Right atrium auricular region (tissue), 2 donors: Measurements from ENCODE around the gene STAM. TPM values are rescaled to one million over a fixed set of nuclear protein-coding genes. Genes with fewer than 3 reads are reported as not detected.
"Not testable (repeated sequence)": the region's sequence is repeated elsewhere in the genome, so short reads cannot be mapped to it uniquely, and the experiment has no call there.

Experiments
- DNase-seq: peaks from one replicate; pipeline ENCODE4 v3.0.0-alpha.2; 2019; ENCODE audit warnings: low spot score
- H3K27ac ChIP-seq, 2 donors: fragments of 200-600 bp; sonication (generic); 1 replicate in 1 of 2; 2 replicates in 1 of 2; pipeline ENCODE4 v1.5.1; 2016 to 2019
- H3K27me3 ChIP-seq, 2 donors: fragments of 200-600 bp; sonication (generic); one replicate each; pipeline versions ENCODE4 v1.5.1 to v1.6.0; 2017 to 2019
- H3K36me3 ChIP-seq: fragments of 200-600 bp; sonication (generic); one replicate; pipeline ENCODE4 v1.5.1; 2016
- H3K4me1 ChIP-seq, 2 donors: fragments of 200-600 bp; sonication (generic); one replicate each; pipeline versions ENCODE4 v1.5.1 to v1.6.0; 2017 to 2019
- H3K4me3 ChIP-seq, 2 donors: fragments of 200-600 bp; sonication (generic); 1 replicate in 1 of 2; 2 replicates in 1 of 2; pipeline ENCODE4 v1.5.1; 2017 to 2019; ENCODE audit warnings: mild to moderate bottlenecking in 1 of 2, moderate library complexity in 1 of 2
- H3K9me3 ChIP-seq, 2 donors: fragments of 200-600 bp; sonication (generic); one replicate each; pipeline ENCODE4 v1.5.1; 2019
- total RNA-seq, 2 donors: library from RNA; depleted of rRNA; stranded (reverse); fragments of >200 nt; gene quantifications; one replicate each; pipeline ENCODE4 v1.1.0, GENCODE V29; 2016
- TF ChIP-seq, protein P1 (sequence below), 2 donors: fragments of 200-600 bp; sonication (generic); IDR thresholded peaks; one replicate each; pipeline ENCODE4 v1.5.1; 2019; ENCODE audit warnings: antibody characterized with exemption in 2 of 2

STAM gene
- total RNA-seq, 2 donors from 2014 or later: 28.9 to 38.0 TPM

DNA sequence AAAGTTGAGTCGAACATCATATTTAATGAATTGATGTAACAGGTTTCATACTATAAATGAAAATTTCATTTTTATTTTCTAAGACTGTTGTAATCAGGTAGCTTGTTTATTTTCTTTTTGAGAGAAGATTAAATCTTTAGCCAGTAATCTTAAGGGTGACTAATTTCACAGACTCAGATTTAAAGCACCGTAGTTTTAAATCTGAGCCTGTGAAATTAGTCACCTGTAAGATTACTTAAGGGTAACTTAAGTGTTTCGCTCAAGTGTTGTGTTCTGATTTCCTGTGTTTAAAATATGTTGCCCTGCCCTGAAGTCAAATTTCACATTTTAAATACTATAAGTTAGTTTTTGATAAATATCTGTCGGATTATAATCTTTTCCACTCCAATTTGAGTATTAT, 72.2 kb downstream of the STAM start:
- Histone ChIP-seq H3K4me1 (no peaks in the 10 kb centered on the region), H3K27me3 (no peaks in the 10 kb centered on the region), H3K9me3 (no peaks in the 10 kb centered on the region), H3K27ac (no peak overlapping the region), H3K36me3 (peaks cover 25% of the 10 kb centered on the region), H3K4me3 (no peak overlapping the region)
- no peak for DNase-seq
- TF ChIP-seq, protein P1, sequence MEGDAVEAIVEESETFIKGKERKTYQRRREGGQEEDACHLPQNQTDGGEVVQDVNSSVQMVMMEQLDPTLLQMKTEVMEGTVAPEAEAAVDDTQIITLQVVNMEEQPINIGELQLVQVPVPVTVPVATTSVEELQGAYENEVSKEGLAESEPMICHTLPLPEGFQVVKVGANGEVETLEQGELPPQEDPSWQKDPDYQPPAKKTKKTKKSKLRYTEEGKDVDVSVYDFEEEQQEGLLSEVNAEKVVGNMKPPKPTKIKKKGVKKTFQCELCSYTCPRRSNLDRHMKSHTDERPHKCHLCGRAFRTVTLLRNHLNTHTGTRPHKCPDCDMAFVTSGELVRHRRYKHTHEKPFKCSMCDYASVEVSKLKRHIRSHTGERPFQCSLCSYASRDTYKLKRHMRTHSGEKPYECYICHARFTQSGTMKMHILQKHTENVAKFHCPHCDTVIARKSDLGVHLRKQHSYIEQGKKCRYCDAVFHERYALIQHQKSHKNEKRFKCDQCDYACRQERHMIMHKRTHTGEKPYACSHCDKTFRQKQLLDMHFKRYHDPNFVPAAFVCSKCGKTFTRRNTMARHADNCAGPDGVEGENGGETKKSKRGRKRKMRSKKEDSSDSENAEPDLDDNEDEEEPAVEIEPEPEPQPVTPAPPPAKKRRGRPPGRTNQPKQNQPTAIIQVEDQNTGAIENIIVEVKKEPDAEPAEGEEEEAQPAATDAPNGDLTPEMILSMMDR (IDR thresholded peaks at IDR 0.05): no peak

DNA sequence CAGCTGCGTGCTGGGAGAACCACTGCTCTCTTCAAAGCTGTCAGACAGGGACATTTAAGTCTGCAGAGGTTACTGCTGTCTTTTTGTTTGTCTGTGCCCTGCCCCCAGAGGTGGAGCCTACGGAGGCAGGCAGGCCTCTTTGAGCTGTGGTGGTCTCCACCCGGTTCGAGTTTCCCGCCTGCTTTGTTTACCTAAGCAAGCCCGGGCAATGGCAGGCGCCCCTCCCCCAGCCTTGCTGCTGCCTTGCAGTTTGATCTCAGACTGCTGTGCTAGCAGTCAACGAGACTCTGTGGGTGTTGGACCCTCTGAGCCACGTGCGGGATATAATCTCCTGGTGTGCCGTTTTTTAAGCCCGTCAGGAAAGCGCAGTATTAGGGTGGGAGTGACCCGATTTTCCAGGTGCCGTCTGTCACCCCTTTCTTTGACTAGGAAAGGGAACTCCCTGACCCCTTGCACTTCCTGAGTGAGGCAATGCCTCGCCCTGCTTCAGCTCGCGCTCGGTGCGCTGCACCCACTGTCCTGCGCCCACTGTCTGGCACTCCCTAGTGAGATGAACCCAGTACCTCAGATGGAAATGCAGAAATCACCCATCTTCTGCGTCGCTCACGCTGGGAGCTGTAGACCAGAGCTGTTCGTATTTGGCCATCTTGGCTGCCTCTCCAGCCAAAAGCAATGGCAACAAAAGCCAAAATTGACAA, 78.5 kb downstream of the STAM start:
- not testable (repeated sequence) for H3K4me1 ChIP-seq, H3K27ac ChIP-seq, H3K4me3 ChIP-seq, H3K9me3 ChIP-seq, DNase-seq, H3K27me3 ChIP-seq, H3K36me3 ChIP-seq

DNA sequence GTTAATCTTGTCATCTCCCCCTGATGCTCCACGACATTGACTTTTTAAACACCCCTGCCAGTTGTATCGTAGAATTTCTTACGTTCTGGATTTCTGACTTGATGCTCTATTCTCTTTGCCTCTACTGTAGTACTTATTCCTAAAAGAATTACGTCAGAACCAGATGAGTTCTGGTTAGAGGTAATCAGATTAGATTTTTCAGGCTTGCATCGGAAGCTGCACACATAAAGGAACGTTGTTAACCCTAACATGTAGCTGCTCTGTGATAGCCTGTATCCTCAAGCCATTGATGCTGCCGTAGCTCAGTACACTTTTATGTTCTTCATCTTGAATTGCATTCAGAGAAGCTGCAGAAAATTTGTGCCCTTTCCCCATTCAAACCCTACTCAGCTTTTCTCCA, 81.8 kb downstream of the STAM start:
- H3K4me1 ChIP-seq: no peaks in the 10 kb centered on the region
- no peak for DNase-seq
- no peak overlapping the region for H3K4me3 ChIP-seq
- no peaks in the 10 kb centered on the region for H3K9me3 ChIP-seq
- no peaks in the 10 kb centered on the region for H3K27me3 ChIP-seq
- TF ChIP-seq, protein P1 (IDR thresholded peaks at IDR 0.05): no peak
- peaks cover 7% of the 10 kb centered on the region for H3K36me3 ChIP-seq
- H3K27ac ChIP-seq: no peak overlapping the region

DNA sequence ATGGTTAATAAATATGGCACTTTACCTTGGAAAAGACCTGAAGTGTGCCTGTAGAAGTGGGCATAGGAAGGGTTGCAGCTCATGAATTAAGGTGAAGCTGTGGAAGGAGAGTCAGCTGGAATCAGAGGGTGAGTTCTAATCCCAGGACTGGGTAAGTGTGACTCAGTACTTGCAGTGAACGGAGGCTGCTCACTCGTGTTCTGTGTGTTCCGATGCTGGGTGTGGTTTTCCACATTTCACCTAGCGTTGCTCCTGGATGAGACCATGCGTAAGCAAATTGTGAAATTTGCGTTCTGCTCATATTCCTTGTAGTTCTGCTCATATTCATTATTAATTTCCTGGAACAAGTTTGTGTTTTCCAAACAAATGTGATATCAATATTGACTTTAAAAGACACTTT, 85.7 kb downstream of the STAM start:
- H3K4me1 ChIP-seq: peaks cover 0 to 3% of the 10 kb centered on the region in 2 donors
- no peaks in the 10 kb centered on the region for H3K36me3 ChIP-seq
- no peak overlapping the region for H3K27ac ChIP-seq
- no peak overlapping the region for H3K4me3 ChIP-seq
- no peaks in the 10 kb centered on the region for H3K9me3 ChIP-seq
- TF ChIP-seq, protein P1 (IDR thresholded peaks at IDR 0.05): no peak
- H3K27me3 ChIP-seq: no peaks in the 10 kb centered on the region
- DNase-seq: no peak

DNA sequence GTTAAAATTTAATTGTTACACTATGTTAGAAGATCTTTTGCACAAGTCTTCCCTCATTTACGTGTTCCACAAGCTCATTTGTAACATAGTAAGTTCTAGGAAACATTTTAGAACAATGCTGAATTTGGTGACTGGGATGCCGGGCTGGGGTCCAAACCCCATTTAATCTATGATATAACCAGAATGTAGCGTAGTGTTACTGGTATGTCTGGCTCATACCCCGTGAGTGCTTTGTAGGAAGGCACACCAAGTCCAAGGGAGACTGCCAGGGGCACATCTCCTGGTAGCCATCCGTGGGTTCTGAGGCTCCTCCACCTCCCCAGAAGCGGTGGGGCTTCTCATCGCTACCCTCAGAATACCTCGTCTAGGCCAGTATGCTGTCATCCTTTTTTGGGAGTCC, 86.7 kb downstream of the STAM start:
- Histone ChIP-seq H3K4me1 (peaks cover 0 to 12% of the 10 kb centered on the region in 2 donors), H3K36me3 (no peaks in the 10 kb centered on the region), H3K9me3 (no peaks in the 10 kb centered on the region), H3K4me3 (no peak overlapping the region), H3K27me3 (no peaks in the 10 kb centered on the region), H3K27ac (peak overlapping the region in 1 of 2 donors; percentile 38)
- no peak for DNase-seq
- TF ChIP-seq, protein P1 (IDR thresholded peaks at IDR 0.05): no peak

DNA sequence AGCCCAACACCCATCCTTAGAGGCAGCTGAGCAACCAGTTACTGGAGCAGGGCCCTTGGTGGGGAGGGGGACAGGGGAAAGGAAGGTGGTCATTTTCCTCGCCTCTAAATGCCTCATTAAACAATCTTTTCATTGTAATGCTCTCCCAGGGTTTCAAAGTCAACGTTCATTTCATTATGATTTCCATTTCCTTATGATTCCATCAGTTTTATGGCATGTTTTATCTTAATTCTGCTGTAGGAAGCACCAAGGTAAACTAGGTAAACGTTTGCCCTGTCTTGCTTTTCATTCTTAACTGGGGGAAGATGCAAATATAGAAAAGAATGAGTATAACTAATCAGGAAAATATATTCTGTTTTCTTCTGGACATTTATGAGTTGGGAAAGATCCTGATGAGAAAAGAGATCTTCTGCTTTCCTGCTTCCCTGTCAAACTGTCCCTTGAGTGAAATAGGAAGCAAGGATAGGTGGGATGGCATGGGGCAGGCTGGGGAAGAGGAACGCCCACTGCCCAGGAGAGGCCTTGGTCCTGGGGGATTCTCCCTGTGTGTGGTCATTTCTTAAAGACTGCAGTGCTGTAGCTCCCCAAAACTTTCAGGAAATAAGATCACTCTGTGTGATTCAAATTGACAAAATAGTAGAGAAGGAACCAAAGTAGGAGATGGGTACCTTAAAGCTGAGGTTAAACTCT, 87.5 kb downstream of the STAM start:
- H3K27ac ChIP-seq: peak overlapping the region in 1 of 2 donors; percentile 38
- H3K9me3 ChIP-seq: no peaks in the 10 kb centered on the region
- DNase-seq: no peak
- TF ChIP-seq, protein P1 (IDR thresholded peaks at IDR 0.05): no peak
- peaks cover 0 to 12% of the 10 kb centered on the region in 2 donors for H3K4me1 ChIP-seq
- H3K27me3 ChIP-seq: no peaks in the 10 kb centered on the region
- no peak overlapping the region for H3K4me3 ChIP-seq
- H3K36me3 ChIP-seq: no peaks in the 10 kb centered on the region
